Right forelimb (tissue), 1 donor: ENCODE results near the gene C19orf53.
"Not testable (repeated sequence)": the region's sequence is repeated elsewhere in the genome, so short reads cannot be mapped to it uniquely, and the experiment has no call there.

ENCODE experiments used
- DNase-seq: peaks from one replicate; pipeline ENCODE4 v3.0.0-alpha.2; 2018

C19orf53 gene

GRCh38 chr19:13764101-13764807 is 10.0 kb upstream of the C19orf53 start, which contains the start of gene MRI1:
Gene MRI1, plus strand, starts transcription at chr19:13764522. Its CDS starts 67 bp downstream, at chr19:13764589.
- peak; percentile 87 for DNase-seq

- DNase-seq = no peak
These were observed 9.3 kb upstream of the C19orf53 start for GRCh38 chr19:13764821-13765394.

GRCh38 chr19:13765395-13766094 is 8.7 kb upstream of the C19orf53 start:
- no peak for DNase-seq

GRCh38 chr19:13766095-13766481 is 8.2 kb upstream of the C19orf53 start:
- DNase-seq = no peak

- DNase-seq = no peak
These were observed 5.7 kb upstream of the C19orf53 start for GRCh38 chr19:13768510-13768909.

GRCh38 chr19:13770013-13770635 is 4.1 kb upstream of the C19orf53 start:
- no peak for DNase-seq

- no peak for DNase-seq
These were observed 4.1 kb downstream of the C19orf53 start for GRCh38 chr19:13778398-13778797.

GRCh38 chr19:13778847-13779246 is 4.6 kb downstream of the C19orf53 start:
- no peak for DNase-seq

GRCh38 chr19:13779794-13780193 is 5.5 kb downstream of the C19orf53 start:
- not testable (repeated sequence) for DNase-seq

- peak; percentile 88 for DNase-seq
These were observed 7.3 kb downstream of the C19orf53 start for GRCh38 chr19:13781547-13781946.

GRCh38 chr19:13782537-13782936 is 8.3 kb downstream of the C19orf53 start:
- DNase-seq = no peak

GRCh38 chr19:13783565-13784500 is 9.6 kb downstream of the C19orf53 start:
- no peak for DNase-seq

- DNase-seq = peak; percentile 70
These were observed 10.6 kb downstream of the C19orf53 start for GRCh38 chr19:13784731-13785452.

GRCh38 chr19:13788991-13789390 is 14.7 kb downstream of the C19orf53 start:
- DNase-seq = no peak

- no peak for DNase-seq
These were observed 16.1 kb downstream of the C19orf53 start for GRCh38 chr19:13790354-13790753.

GRCh38 chr19:13793317-13793716 is 19.1 kb downstream of the C19orf53 start:
- DNase-seq = not testable (repeated sequence)

- DNase-seq = no peak
These were observed 20.1 kb downstream of the C19orf53 start for GRCh38 chr19:13794398-13794756.

GRCh38 chr19:13794757-13795589 is 20.7 kb downstream of the C19orf53 start, which contains the start of gene ZSWIM4:
Gene ZSWIM4, plus strand, starts transcription at chr19:13795443. Its CDS starts 206 bp downstream, at chr19:13795649.
- peak; percentile 98 for DNase-seq

GRCh38 chr19:13795595-13796300 is 21.5 kb downstream of the C19orf53 start:
- no peak for DNase-seq
